Duodenal mucosa (tissue), 2 donors: ENCODE measurements around the gene HMBS.

Experiments used
- H3K27ac ChIP-seq: one replicate; pipeline ENCODE4 v1.7.0; 2013; ENCODE audit warnings: low read depth, low read length
- H3K27me3 ChIP-seq, 2 donors: one replicate each; pipeline ENCODE4 v1.7.0; 2013; ENCODE audit warnings: low read length in 2 of 2, control low read depth in 1 of 2; ENCODE audit not compliant: insufficient read depth in 2 of 2, control insufficient read depth in 1 of 2
- H3K36me3 ChIP-seq, 2 donors: one replicate each; pipeline ENCODE4 v1.7.0; 2013; ENCODE audit warnings: low read length in 2 of 2, control low read depth in 1 of 2; ENCODE audit not compliant: insufficient read depth in 2 of 2, control insufficient read depth in 1 of 2
- H3K4me1 ChIP-seq, 2 donors: one replicate each; pipeline ENCODE4 v1.7.0; 2013; ENCODE audit warnings: low read length in 2 of 2, control low read depth in 1 of 2; ENCODE audit not compliant: insufficient read depth in 2 of 2, control insufficient read depth in 1 of 2
- H3K4me3 ChIP-seq, 2 donors: one replicate each; pipeline ENCODE4 v1.7.0; 2013; ENCODE audit warnings: low read length in 2 of 2, low read depth in 1 of 2
- H3K9ac ChIP-seq, 2 donors: one replicate each; pipeline ENCODE4 v1.7.0; 2013; ENCODE audit warnings: low read length in 2 of 2, low read depth in 1 of 2
- H3K9me3 ChIP-seq, 2 donors: one replicate each; pipeline ENCODE4 v1.7.0; 2013; ENCODE audit warnings: low read length in 2 of 2, control low read depth in 1 of 2; ENCODE audit not compliant: control insufficient read depth in 1 of 2

The HMBS gene

GRCh38 chr11:119065369-119065768, 19.3 kb upstream of the HMBS start:
- Histone ChIP-seq H3K36me3 (peaks cover 4 to 7% of the 10 kb centered on the region in 2 donors), H3K27me3 (no peaks in the 10 kb centered on the region), H3K4me1 (peaks cover 8 to 18% of the 10 kb centered on the region in 2 donors), H3K9ac (no peak overlapping the region), H3K27ac (no peak overlapping the region), H3K4me3 (no peak overlapping the region), H3K9me3 (no peaks in the 10 kb centered on the region)

GRCh38 chr11:119067371-119068222, 17.1 kb upstream of the HMBS start, which contains the start of gene VPS11:
Gene VPS11 (plus strand): TSS chr11:119067818. CDS start chr11:119067824, 6 bp downstream.
- H3K27ac ChIP-seq = peak within 1 kb of the TSS; percentile 77
- H3K4me3 ChIP-seq = peak within 1 kb of the TSS; percentile 97 to 100
- peak within 1 kb of the TSS; percentile 88 to 96 for H3K9ac ChIP-seq
- no peaks in the 10 kb centered on the region for H3K27me3 ChIP-seq
- H3K9me3 ChIP-seq = no peaks in the 10 kb centered on the region
- peaks cover 12 to 29% of the 10 kb centered on the region in 2 donors for H3K36me3 ChIP-seq
- peaks cover 8 to 18% of the 10 kb centered on the region in 2 donors for H3K4me1 ChIP-seq

GRCh38 chr11:119077839-119078238, 6.8 kb upstream of the HMBS start:
- no peaks in the 10 kb centered on the region for H3K9me3 ChIP-seq
- no peaks in the 10 kb centered on the region for H3K27me3 ChIP-seq
- peak overlapping the region in 1 of 2 donors; percentile 52 for H3K9ac ChIP-seq
- peaks cover 31 to 32% of the 10 kb centered on the region in 2 donors for H3K4me1 ChIP-seq
- peaks cover 57 to 83% of the 10 kb centered on the region in 2 donors for H3K36me3 ChIP-seq
- H3K27ac ChIP-seq = no peak overlapping the region
- peak overlapping the region; percentile 30 to 34 for H3K4me3 ChIP-seq

GRCh38 chr11:119078675-119079420, 5.8 kb upstream of the HMBS start:
- no peak overlapping the region for H3K27ac ChIP-seq
- no peak overlapping the region for H3K9ac ChIP-seq
- no peaks in the 10 kb centered on the region for H3K27me3 ChIP-seq
- peaks cover 31 to 32% of the 10 kb centered on the region in 2 donors for H3K4me1 ChIP-seq
- peaks cover 47 to 73% of the 10 kb centered on the region in 2 donors for H3K36me3 ChIP-seq
- no peaks in the 10 kb centered on the region for H3K9me3 ChIP-seq
- H3K4me3 ChIP-seq = no peak overlapping the region

- H3K9ac ChIP-seq = no peak overlapping the region
- peaks cover 42 to 56% of the 10 kb centered on the region in 2 donors for H3K36me3 ChIP-seq
- H3K4me3 ChIP-seq = no peak overlapping the region
- peaks cover 40 to 43% of the 10 kb centered on the region in 2 donors for H3K4me1 ChIP-seq
- no peak overlapping the region for H3K27ac ChIP-seq
- no peaks in the 10 kb centered on the region for H3K27me3 ChIP-seq
- no peaks in the 10 kb centered on the region for H3K9me3 ChIP-seq
These were observed 2.9 kb upstream of the HMBS start for GRCh38 chr11:119081682-119082260.

- no peaks in the 10 kb centered on the region for H3K9me3 ChIP-seq
- peaks cover 13 to 23% of the 10 kb centered on the region in 2 donors for H3K36me3 ChIP-seq
- H3K27ac ChIP-seq = peak overlapping the region; percentile 28
- peaks cover 29 to 33% of the 10 kb centered on the region in 2 donors for H3K4me1 ChIP-seq
- peak overlapping the region; percentile 76 to 89 for H3K4me3 ChIP-seq
- H3K27me3 ChIP-seq = no peaks in the 10 kb centered on the region
- peak overlapping the region; percentile 61 to 80 for H3K9ac ChIP-seq
These were observed 761 bp downstream of the HMBS start for GRCh38 chr11:119085437-119085847.

- H3K27ac ChIP-seq = no peak overlapping the region
- H3K4me1 ChIP-seq = peaks cover 21 to 26% of the 10 kb centered on the region in 2 donors
- peaks cover 0 to 9% of the 10 kb centered on the region in 2 donors for H3K36me3 ChIP-seq
- H3K4me3 ChIP-seq = no peak overlapping the region
- no peaks in the 10 kb centered on the region for H3K9me3 ChIP-seq
- H3K27me3 ChIP-seq = no peaks in the 10 kb centered on the region
- no peak overlapping the region for H3K9ac ChIP-seq
These were observed 2.4 kb downstream of the HMBS start for GRCh38 chr11:119087123-119087522.

- Histone ChIP-seq H3K9ac (no peak overlapping the region), H3K27me3 (no peaks in the 10 kb centered on the region), H3K4me3 (no peak overlapping the region), H3K4me1 (peaks cover 28 to 32% of the 10 kb centered on the region in 2 donors), H3K36me3 (peaks cover 0 to 8% of the 10 kb centered on the region in 2 donors), H3K9me3 (no peaks in the 10 kb centered on the region), H3K27ac (no peak overlapping the region)
These were observed 3.1 kb downstream of the HMBS start for GRCh38 chr11:119087747-119088241.

GRCh38 chr11:119088406-119088805, 3.7 kb downstream of the HMBS start:
- no peak overlapping the region for H3K9ac ChIP-seq
- peaks cover 0 to 14% of the 10 kb centered on the region in 2 donors for H3K36me3 ChIP-seq
- no peak overlapping the region for H3K27ac ChIP-seq

More at GRCh38 chr11:119088406-119088805, 3.7 kb downstream of the HMBS start:
- Histone ChIP-seq H3K9me3 (no peaks in the 10 kb centered on the region), H3K27me3 (no peaks in the 10 kb centered on the region), H3K4me1 (peaks cover 34 to 38% of the 10 kb centered on the region in 2 donors), H3K4me3 (no peak overlapping the region)
